Neural progenitor cell (in vitro differentiated cells): ENCODE data around the gene LCE1C.

Experiments used
- EZH2 ChIP-seq: fragments of 200-600 bp; sonication (generic); IDR thresholded peaks from 2 replicates; pipeline ENCODE4 v1.6.1; 2017; ENCODE audit warnings: antibody characterized with exemption, mild to moderate bottlenecking, moderate library complexity
- EZH2phosphoT487 ChIP-seq: fragments of 200-600 bp; sonication (generic); IDR thresholded peaks from 2 replicates; pipeline ENCODE4 v1.6.1; 2017; ENCODE audit warnings: antibody characterized with exemption
- TF ChIP-seq, protein P1 (sequence below): fragments of 200-600 bp; sonication (generic); IDR thresholded peaks from 2 replicates; pipeline ENCODE4 v1.5.1; 2017; ENCODE audit warnings: antibody characterized with exemption, mild to moderate bottlenecking

- TF ChIP-seq EZH2 (no peak), EZH2phosphoT487 (no peak)
- TF ChIP-seq, protein P1, sequence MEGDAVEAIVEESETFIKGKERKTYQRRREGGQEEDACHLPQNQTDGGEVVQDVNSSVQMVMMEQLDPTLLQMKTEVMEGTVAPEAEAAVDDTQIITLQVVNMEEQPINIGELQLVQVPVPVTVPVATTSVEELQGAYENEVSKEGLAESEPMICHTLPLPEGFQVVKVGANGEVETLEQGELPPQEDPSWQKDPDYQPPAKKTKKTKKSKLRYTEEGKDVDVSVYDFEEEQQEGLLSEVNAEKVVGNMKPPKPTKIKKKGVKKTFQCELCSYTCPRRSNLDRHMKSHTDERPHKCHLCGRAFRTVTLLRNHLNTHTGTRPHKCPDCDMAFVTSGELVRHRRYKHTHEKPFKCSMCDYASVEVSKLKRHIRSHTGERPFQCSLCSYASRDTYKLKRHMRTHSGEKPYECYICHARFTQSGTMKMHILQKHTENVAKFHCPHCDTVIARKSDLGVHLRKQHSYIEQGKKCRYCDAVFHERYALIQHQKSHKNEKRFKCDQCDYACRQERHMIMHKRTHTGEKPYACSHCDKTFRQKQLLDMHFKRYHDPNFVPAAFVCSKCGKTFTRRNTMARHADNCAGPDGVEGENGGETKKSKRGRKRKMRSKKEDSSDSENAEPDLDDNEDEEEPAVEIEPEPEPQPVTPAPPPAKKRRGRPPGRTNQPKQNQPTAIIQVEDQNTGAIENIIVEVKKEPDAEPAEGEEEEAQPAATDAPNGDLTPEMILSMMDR: no peak
Observed at GRCh38 chr1:152770411-152770810, 36.0 kb downstream of the LCE1C start.
